ENCODE data around the gene PRSS27.

PRSS27 gene

DNA sequence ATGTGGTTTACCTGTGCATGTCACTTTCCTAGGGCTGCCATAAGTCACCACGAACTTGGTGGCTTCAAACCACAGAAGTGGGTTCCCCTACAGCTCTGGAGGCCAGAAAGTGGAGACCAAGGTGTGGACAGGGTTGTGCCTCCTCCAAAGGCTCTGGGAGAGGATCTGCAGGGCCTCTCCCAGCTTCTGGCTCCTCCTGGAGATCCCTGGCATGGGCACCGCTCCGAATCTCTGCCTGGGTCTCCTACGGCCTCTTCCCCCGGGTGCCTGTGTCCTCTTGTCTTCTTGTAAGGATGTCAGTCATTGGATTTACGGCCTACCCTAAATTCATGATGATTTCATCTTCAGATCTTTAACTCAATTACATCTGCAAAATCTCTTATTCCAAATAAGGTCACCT, 29.9 kb upstream of the PRSS27 start:
- H3K9me3 ChIP-seq (ENCODE audit: control insufficient read depth, low read length), result no peaks in the 10 kb centered on the region
- H3K4me3 ChIP-seq (ENCODE audit: extremely low read depth, insufficient read depth, low read length, poor library complexity, severe bottlenecking), result no peak overlapping the region
- 92 to 94% methylated on average over 4 to 6 of the region's 6 CpGs for WGBS, 2 experiments (ENCODE audit: insufficient coverage in 2 of 2)

GRCh38 chr16:2749476-2749875, 29.5 kb upstream of the PRSS27 start:
- no peaks in the 10 kb centered on the region for H3K9me3 ChIP-seq (ENCODE audit: control insufficient read depth, low read length)
- WGBS, 2 experiments (ENCODE audit: insufficient coverage in 2 of 2), result 95 to 99% methylated on average over 4 to 5 of the region's 5 CpGs
- peaks cover 9% of the 10 kb centered on the region for H3K4me1 ChIP-seq (ENCODE audit: control insufficient read depth, insufficient read depth, low read length, poor library complexity, severe bottlenecking)
- H3K4me3 ChIP-seq (ENCODE audit: extremely low read depth, insufficient read depth, low read length, poor library complexity, severe bottlenecking), result no peak overlapping the region
- peaks cover 9% of the 10 kb centered on the region for H3K36me3 ChIP-seq (ENCODE audit: control insufficient read depth, insufficient read depth, low read length)
- no peak overlapping the region for H3K27ac ChIP-seq (ENCODE audit: low read depth, low read length, severe bottlenecking)

More for the DNA sequence above, 29.9 kb upstream of the PRSS27 start:
- Histone ChIP-seq H3K4me1 (ENCODE audit: control insufficient read depth, insufficient read depth, low read length, poor library complexity, severe bottlenecking) (peaks cover 13% of the 10 kb centered on the region), H3K36me3 (ENCODE audit: control insufficient read depth, insufficient read depth, low read length) (peaks cover 11% of the 10 kb centered on the region), H3K27ac (ENCODE audit: low read depth, low read length, severe bottlenecking) (no peak overlapping the region)

GRCh38 chr16:2748757-2749455, 28.9 kb upstream of the PRSS27 start:
- H3K36me3 ChIP-seq (ENCODE audit: control insufficient read depth, insufficient read depth, low read length), result peaks cover 3% of the 10 kb centered on the region
- H3K4me3 ChIP-seq (ENCODE audit: extremely low read depth, insufficient read depth, low read length, poor library complexity, severe bottlenecking), result no peak overlapping the region
- no peak overlapping the region for H3K27ac ChIP-seq (ENCODE audit: low read depth, low read length, severe bottlenecking)
- no peaks in the 10 kb centered on the region for H3K9me3 ChIP-seq (ENCODE audit: control insufficient read depth, low read length)
- WGBS, 2 experiments (ENCODE audit: insufficient coverage in 2 of 2), result 98 to 100% methylated on average over 5 to 7 of the region's 7 CpGs
- peaks cover 7% of the 10 kb centered on the region for H3K4me1 ChIP-seq (ENCODE audit: control insufficient read depth, insufficient read depth, low read length, poor library complexity, severe bottlenecking)

DNA sequence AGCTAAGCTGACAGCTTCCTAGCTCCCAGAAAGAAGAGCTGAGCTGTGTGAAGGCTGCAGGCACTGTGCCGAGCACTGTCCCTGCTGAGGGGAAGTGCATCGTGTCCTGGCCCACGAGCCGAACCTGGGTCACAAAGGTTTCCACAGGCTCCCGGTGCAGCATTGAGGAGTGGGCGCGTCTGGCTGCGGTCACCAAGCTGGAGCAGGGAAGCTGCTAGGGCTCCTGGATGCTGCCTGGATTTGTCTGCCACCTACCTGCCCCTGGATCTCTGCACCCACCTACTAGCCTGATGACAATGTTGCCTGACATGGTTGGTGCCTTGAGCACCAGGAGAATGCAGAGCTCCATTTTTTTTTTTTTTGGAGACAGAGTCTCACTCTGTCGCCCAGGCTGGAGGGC, 25.9 kb upstream of the PRSS27 start:
- WGBS, 2 experiments (ENCODE audit: insufficient coverage in 2 of 2), result 89 to 90% methylated on average over 8 of the region's 9 CpGs
- H3K27ac ChIP-seq (ENCODE audit: low read depth, low read length, severe bottlenecking), result no peak overlapping the region
- H3K4me3 ChIP-seq (ENCODE audit: extremely low read depth, insufficient read depth, low read length, poor library complexity, severe bottlenecking), result no peak overlapping the region
- no peaks in the 10 kb centered on the region for H3K36me3 ChIP-seq (ENCODE audit: control insufficient read depth, insufficient read depth, low read length)
- no peaks in the 10 kb centered on the region for H3K9me3 ChIP-seq (ENCODE audit: control insufficient read depth, low read length)
- H3K4me1 ChIP-seq (ENCODE audit: control insufficient read depth, insufficient read depth, low read length, poor library complexity, severe bottlenecking), result peaks cover 1% of the 10 kb centered on the region

DNA sequence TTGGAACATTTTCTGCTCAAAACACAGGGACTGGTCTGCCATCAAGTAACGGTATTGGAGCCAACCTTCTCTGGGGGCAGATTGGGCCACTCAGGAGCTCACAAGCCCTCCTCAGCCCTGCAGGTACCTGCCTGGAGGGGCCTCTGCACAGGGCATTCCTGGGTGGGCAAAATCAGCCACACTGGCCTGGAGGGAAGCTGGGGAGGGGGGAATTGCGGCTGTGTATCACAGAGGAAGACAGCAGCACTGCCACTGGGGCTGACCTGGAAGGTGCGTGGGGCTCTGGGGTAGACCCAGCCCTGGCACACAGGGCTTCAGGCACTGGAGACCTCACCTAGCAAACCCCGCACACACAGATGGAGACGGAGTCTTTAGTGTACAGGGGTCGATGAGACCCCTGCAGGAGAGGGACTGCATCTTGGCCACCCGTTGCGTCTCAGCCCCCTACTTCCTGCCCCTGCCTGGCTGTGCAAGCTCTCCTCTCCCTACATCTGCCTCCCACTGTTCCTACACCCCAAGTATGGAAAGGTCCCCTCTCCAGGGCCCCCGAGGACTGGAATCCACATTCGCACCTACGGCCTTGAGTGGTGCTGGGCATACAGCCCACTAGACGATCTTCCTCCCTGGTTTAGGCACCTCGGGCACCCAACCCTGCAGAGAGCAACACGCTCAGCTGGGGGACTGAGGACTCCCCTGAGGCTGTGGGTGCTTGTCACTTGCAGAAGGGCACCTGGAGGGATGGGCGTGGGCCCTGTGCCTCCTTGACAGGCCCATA, 25.3 kb upstream of the PRSS27 start:
- Histone ChIP-seq H3K36me3 (ENCODE audit: control insufficient read depth, insufficient read depth, low read length) (no peaks in the 10 kb centered on the region), H3K4me1 (ENCODE audit: control insufficient read depth, insufficient read depth, low read length, poor library complexity, severe bottlenecking) (no peaks in the 10 kb centered on the region), H3K27ac (ENCODE audit: low read depth, low read length, severe bottlenecking) (no peak overlapping the region), H3K9me3 (ENCODE audit: control insufficient read depth, low read length) (no peaks in the 10 kb centered on the region), H3K4me3 (ENCODE audit: extremely low read depth, insufficient read depth, low read length, poor library complexity, severe bottlenecking) (no peak overlapping the region)
- 81 to 87% methylated on average over 12 of the region's 15 CpGs for WGBS, 2 experiments (ENCODE audit: insufficient coverage in 2 of 2)

- Histone ChIP-seq H3K27ac (ENCODE audit: low read depth, low read length, severe bottlenecking) (no peak overlapping the region), H3K36me3 (ENCODE audit: control insufficient read depth, insufficient read depth, low read length) (no peaks in the 10 kb centered on the region)
- 94% methylated on average over 3 to 6 of the region's 6 CpGs for WGBS, 2 experiments (ENCODE audit: insufficient coverage in 2 of 2)
These were observed 24.7 kb upstream of the PRSS27 start for GRCh38 chr16:2744711-2745110.

GRCh38 chr16:2743007-2743810, 23.2 kb upstream of the PRSS27 start:
- WGBS, 2 experiments (ENCODE audit: insufficient coverage in 2 of 2), result 90 to 93% methylated on average over 12 to 14 of the region's 19 CpGs
- H3K36me3 ChIP-seq (ENCODE audit: control insufficient read depth, insufficient read depth, low read length), result no peaks in the 10 kb centered on the region
- no peak overlapping the region for H3K27ac ChIP-seq (ENCODE audit: low read depth, low read length, severe bottlenecking)
- no peaks in the 10 kb centered on the region for H3K4me1 ChIP-seq (ENCODE audit: control insufficient read depth, insufficient read depth, low read length, poor library complexity, severe bottlenecking)
- H3K9me3 ChIP-seq (ENCODE audit: control insufficient read depth, low read length), result no peaks in the 10 kb centered on the region
- H3K4me3 ChIP-seq (ENCODE audit: extremely low read depth, insufficient read depth, low read length, poor library complexity, severe bottlenecking), result no peak overlapping the region

More at GRCh38 chr16:2744711-2745110, 24.7 kb upstream of the PRSS27 start:
- Histone ChIP-seq H3K4me1 (ENCODE audit: control insufficient read depth, insufficient read depth, low read length, poor library complexity, severe bottlenecking) (no peaks in the 10 kb centered on the region), H3K9me3 (ENCODE audit: control insufficient read depth, low read length) (no peaks in the 10 kb centered on the region), H3K4me3 (ENCODE audit: extremely low read depth, insufficient read depth, low read length, poor library complexity, severe bottlenecking) (no peak overlapping the region)

- WGBS, 2 experiments (ENCODE audit: insufficient coverage in 2 of 2), result 95 to 98% methylated on average over 10 to 11 of the region's 12 CpGs
- no peaks in the 10 kb centered on the region for H3K9me3 ChIP-seq (ENCODE audit: control insufficient read depth, low read length)
- H3K27ac ChIP-seq (ENCODE audit: low read depth, low read length, severe bottlenecking), result no peak overlapping the region
- no peaks in the 10 kb centered on the region for H3K4me1 ChIP-seq (ENCODE audit: control insufficient read depth, insufficient read depth, low read length, poor library complexity, severe bottlenecking)
- no peaks in the 10 kb centered on the region for H3K36me3 ChIP-seq (ENCODE audit: control insufficient read depth, insufficient read depth, low read length)
- H3K4me3 ChIP-seq (ENCODE audit: extremely low read depth, insufficient read depth, low read length, poor library complexity, severe bottlenecking), result no peak overlapping the region
These were observed 22.4 kb upstream of the PRSS27 start for GRCh38 chr16:2742323-2743006.

DNA sequence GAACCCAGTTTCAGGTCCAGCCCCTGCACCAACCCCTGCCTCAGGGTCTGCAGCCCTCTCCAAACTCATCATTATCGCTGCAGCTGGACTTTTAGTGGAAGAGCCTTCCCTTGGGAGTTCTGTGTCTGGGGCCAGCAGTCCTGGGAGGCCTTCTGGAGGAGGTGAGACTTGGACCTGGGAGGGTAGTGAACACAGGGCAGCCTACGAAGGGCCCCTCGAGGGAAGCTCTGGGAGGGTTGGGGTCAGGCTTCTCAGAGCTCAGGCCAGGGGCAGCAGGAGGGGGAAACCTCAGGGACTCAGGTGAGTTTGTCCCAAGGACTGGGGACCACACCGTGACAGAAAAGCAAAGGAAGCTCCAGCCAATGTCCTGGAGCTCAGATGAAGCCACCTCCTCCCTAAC, 21.1 kb upstream of the PRSS27 start:
- no peak overlapping the region for H3K27ac ChIP-seq (ENCODE audit: low read depth, low read length, severe bottlenecking)
- H3K4me1 ChIP-seq (ENCODE audit: control insufficient read depth, insufficient read depth, low read length, poor library complexity, severe bottlenecking), result no peaks in the 10 kb centered on the region
- no peak overlapping the region for H3K4me3 ChIP-seq (ENCODE audit: extremely low read depth, insufficient read depth, low read length, poor library complexity, severe bottlenecking)
- no peaks in the 10 kb centered on the region for H3K9me3 ChIP-seq (ENCODE audit: control insufficient read depth, low read length)
- no peaks in the 10 kb centered on the region for H3K36me3 ChIP-seq (ENCODE audit: control insufficient read depth, insufficient read depth, low read length)
- WGBS, 2 experiments (ENCODE audit: insufficient coverage in 2 of 2), result 90 to 91% methylated on average over 3 to 4 of the region's 4 CpGs

DNA sequence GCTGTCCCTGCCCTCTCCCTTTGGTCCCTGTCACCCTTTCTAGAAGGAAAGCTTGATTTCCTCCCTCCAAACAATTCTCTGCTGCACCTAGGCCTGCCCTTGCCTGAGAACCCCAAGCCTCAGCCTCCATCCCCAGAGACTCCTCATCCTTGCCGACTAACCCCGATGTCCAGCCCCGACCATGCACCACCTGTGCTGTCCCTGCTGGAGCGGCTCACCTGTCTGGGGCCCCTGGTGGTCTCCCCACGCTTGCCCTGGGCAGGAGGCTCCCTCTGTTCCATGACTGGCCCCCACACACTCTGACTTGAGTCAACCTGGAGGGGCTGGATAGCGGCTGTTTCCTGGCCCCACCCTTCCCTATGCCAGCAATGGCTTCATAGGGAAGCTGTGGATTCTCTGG, 20.5 kb upstream of the PRSS27 start:
- 84 to 90% methylated on average over 5 to 6 of the region's 6 CpGs for WGBS, 2 experiments (ENCODE audit: insufficient coverage in 2 of 2)
- no peaks in the 10 kb centered on the region for H3K36me3 ChIP-seq (ENCODE audit: control insufficient read depth, insufficient read depth, low read length)
- H3K27ac ChIP-seq (ENCODE audit: low read depth, low read length, severe bottlenecking), result no peak overlapping the region
- H3K4me1 ChIP-seq (ENCODE audit: control insufficient read depth, insufficient read depth, low read length, poor library complexity, severe bottlenecking), result no peaks in the 10 kb centered on the region
- H3K4me3 ChIP-seq (ENCODE audit: extremely low read depth, insufficient read depth, low read length, poor library complexity, severe bottlenecking), result no peak overlapping the region
- H3K9me3 ChIP-seq (ENCODE audit: control insufficient read depth, low read length), result no peaks in the 10 kb centered on the region
